Pancreas (tissue), 10 donors: Measurements from ENCODE around the gene MCC. TPM values are rescaled to one million over a fixed set of nuclear protein-coding genes. Genes with fewer than 3 reads are reported as not detected.

ENCODE experiments used
- ATAC-seq, 4 donors: fragments of 200-7000 bp; cut with Tn5 transposase; one replicate each; pipeline versions ENCODE4 v1.8.0 to v1.9.1; 2020; ENCODE audit warnings: mild to moderate bottlenecking in 4 of 4, moderate library complexity in 4 of 4
- DNase-seq, 6 donors: peaks; one replicate each; pipeline ENCODE4 v3.0.0-alpha.2; 2020
- FAIRE-seq: peaks from 2 replicates; lab custom pipeline; 2012; peaks lifted over from hg19 to GRCh38; lab: Jason Lieb, UNC
- H3K27ac ChIP-seq, 4 donors: fragments of 200-600 bp; sonication (generic); 1 replicate in 3 of 4; 2 replicates in 1 of 4; pipeline versions ENCODE4 v1.5.0 to v1.8.0; 2020
- H3K27me3 ChIP-seq, 4 donors: fragments of 200-600 bp; one replicate each; pipeline ENCODE4 v1.8.0; 2021
- H3K36me3 ChIP-seq, 3 donors: fragments of 200-600 bp; sonication (generic) in 1 of 3; one replicate each; pipeline versions ENCODE4 v1.5.0 to v1.8.0; 2020 to 2021
- H3K4me1 ChIP-seq, 3 donors: fragments of 200-600 bp; one replicate each; pipeline ENCODE4 v1.8.0; 2021
- H3K4me3 ChIP-seq, 4 donors: fragments of 200-600 bp; sonication (generic) in 2 of 4; one replicate each; pipeline versions ENCODE4 v1.5.0 to v1.8.0; 2020 to 2021
- H3K9me3 ChIP-seq, 4 donors: fragments of 200-600 bp; one replicate each; pipeline ENCODE4 v1.8.0; 2021
- CTCF ChIP-seq, 4 donors: fragments of 200-600 bp; sonication (generic) in 3 of 4; IDR thresholded peaks; one replicate each; pipeline versions ENCODE4 v1.5.0 to v1.8.0; 2021; ENCODE audit warnings: antibody characterized with exemption in 4 of 4
- WGBS, 2 donors: extraction: QIAGEN DNeasy Blood & Tissue Kit; methylation state at CpG; one replicate each; pipeline ENCODE4 v1.1.7; 2013; 5-methylcytosine and 5-hydroxymethylcytosine counted together
- intact Hi-C, 3 donors: fragments of 100-400 bp; cut with DNase I; formaldehyde crosslinking; loops; one replicate each; pipeline versions ENCODE4 v1.11.1 to v1.14.2; 2022
- polyA plus RNA-seq, 2 donors: library from polyadenylated mRNA; stranded (reverse); fragments of 200-250 nt; gene quantifications; one replicate each; pipeline ENCODE4 v1.2.3, GENCODE V29; 2013
- total RNA-seq, 6 donors: library from RNA; stranded (reverse); fragmentation: NEBNext Ultra II Directional in 4 of 6; extraction: Animal tissue kit (Norgen Biotek cat#: 25700) in 4 of 6; gene quantifications; one replicate each; pipeline versions ENCODE4 v1.2.1 to v1.2.4, GENCODE V29; 2021 to 2023
- donor health status: healthy with polysubstance abuse.
- donor health status: DM: no; HTN: no; CAD: no; lungs with moderate emphysema.
- donor health status: DM: no; HTN: no; CAD: no.
- donor health status: control.
- donor health status: control.
- donor health status: Bipolar disorder and iron deficiency.
- donor health status: DM: yes; HTN: yes; CAD: no.
- donor health status: DM: no; HTN: no; CAD: no.
- donor health status: DM: no; HTN: no; CAD: no.
- donor health status: DM: yes; HTN: yes; CAD: no.

MCC gene
- total and polyA plus RNA-seq, 8 donors, result 1.3 to 8.3 (median 4.0) TPM

GRCh38 chr5:113364466-113364865 lies 123.8 kb downstream of the MCC start:
- FAIRE-seq (no peak), ATAC-seq (no peak), DNase-seq (no peak)
- H3K9me3 ChIP-seq, result no peaks in the 10 kb centered on the region
- H3K4me1 ChIP-seq, result no peaks in the 10 kb centered on the region
- no peak overlapping the region for H3K4me3 ChIP-seq
- no peaks in the 10 kb centered on the region for H3K36me3 ChIP-seq
- WGBS, 2 donors, result 95 to 100% methylated on average over 1 of the region's 1 CpG
- H3K27me3 ChIP-seq, result no peaks in the 10 kb centered on the region
- intact Hi-C loops, result no loop called here
- H3K27ac ChIP-seq, result no peak overlapping the region
- TF ChIP-seq CTCF (IDR thresholded peaks at IDR 0.05), result no peak

GRCh38 chr5:113361701-113362100 lies 126.6 kb downstream of the MCC start:
- WGBS, 2 donors, result 95 to 96% methylated on average over 1 of the region's 1 CpG
- DNase-seq (no peak), FAIRE-seq (no peak), ATAC-seq (no peak)
- Histone ChIP-seq H3K4me3 (no peak overlapping the region), H3K4me1 (peaks cover 0 to 18% (median 12%) of the 10 kb centered on the region in 3 donors), H3K27me3 (no peaks in the 10 kb centered on the region), H3K9me3 (no peaks in the 10 kb centered on the region), H3K36me3 (no peaks in the 10 kb centered on the region), H3K27ac (no peak overlapping the region)
- TF ChIP-seq CTCF (IDR thresholded peaks at IDR 0.05), result no peak
- intact Hi-C loops, result no loop called here

- intact Hi-C loops, result loop anchor here in 1 of 3 donors (10.0 kb wide), 1 partner anchor 145 kb away; no protein-coding TSS in a partner anchor
- Histone ChIP-seq H3K36me3 (no peaks in the 10 kb centered on the region), H3K27me3 (no peaks in the 10 kb centered on the region), H3K4me1 (peaks cover 0 to 24% (median 12%) of the 10 kb centered on the region in 3 donors), H3K9me3 (no peaks in the 10 kb centered on the region), H3K27ac (no peak overlapping the region), H3K4me3 (no peak overlapping the region)
- ATAC-seq, result no peak
- DNase-seq, result no peak
- no peak for TF ChIP-seq CTCF (IDR thresholded peaks at IDR 0.05)
- no peak for FAIRE-seq
Observed at GRCh38 chr5:113359419-113359818, 128.8 kb downstream of the MCC start.

- TF ChIP-seq CTCF (IDR thresholded peaks at IDR 0.05), result no peak
- WGBS, 2 donors, result 74 to 77% methylated on average over 3 of the region's 3 CpGs
- Histone ChIP-seq H3K4me3 (no peak overlapping the region), H3K4me1 (peaks cover 0 to 24% (median 12%) of the 10 kb centered on the region in 3 donors), H3K27ac (no peak overlapping the region), H3K27me3 (no peaks in the 10 kb centered on the region), H3K36me3 (no peaks in the 10 kb centered on the region), H3K9me3 (no peaks in the 10 kb centered on the region)
- ATAC-seq, result no peak
- FAIRE-seq, result no peak
- DNase-seq, result no peak
- intact Hi-C loops, result loop anchor here in 1 of 3 donors (10.0 kb wide), 1 partner anchor 146 kb away; no protein-coding TSS in a partner anchor
Observed at GRCh38 chr5:113358696-113359095, 129.6 kb downstream of the MCC start.

GRCh38 chr5:113357696-113358476 lies 130.4 kb downstream of the MCC start:
- no peaks in the 10 kb centered on the region for H3K36me3 ChIP-seq
- no peaks in the 10 kb centered on the region for H3K9me3 ChIP-seq
- H3K27me3 ChIP-seq, result no peaks in the 10 kb centered on the region
- H3K27ac ChIP-seq, result no peak overlapping the region
- DNase-seq, result no peak
- no peak for FAIRE-seq
- peak in 2 of 4 donors; percentile 44 to 51 for ATAC-seq
- no peak overlapping the region for H3K4me3 ChIP-seq
- WGBS, 2 donors, result 94% methylated on average over 3 of the region's 3 CpGs
- no peak for TF ChIP-seq CTCF (IDR thresholded peaks at IDR 0.05)
- peaks cover 0 to 24% (median 12%) of the 10 kb centered on the region in 3 donors for H3K4me1 ChIP-seq
- intact Hi-C loops, result loop anchor here in 1 of 3 donors (10.0 kb wide), 1 partner anchor 147 kb away; no protein-coding TSS in a partner anchor
